ENCODE results near the gene SLC10A7. TPM values are rescaled to one million over a fixed set of nuclear protein-coding genes. Genes with fewer than 3 reads are reported as not detected.

The SLC10A7 gene
- total RNA-seq, 1 donor from 2014 or later, result 14.7 TPM

Small RNAs within 50 kb of the gene (small RNA-seq; reads per million reads assigned to genes)
- not detected for gene MIR7849 (ENCODE audit: low replicate concordance)

Other genes with a start within 250 kb of the SLC10A7 start
- not detected for gene POU4F2, start 117.0 kb upstream of the SLC10A7 start, total RNA-seq